ENCODE results near the gene SYNPO2.
"Not testable (repeated sequence)": the region's sequence is repeated elsewhere in the genome, so short reads cannot be mapped to it uniquely, and the experiment has no call there.

The SYNPO2 gene

GRCh38 chr4:119067670-119068360, 179.2 kb downstream of the SYNPO2 start:
- not testable (repeated sequence) for DNase-seq (ENCODE audit: low read depth)

- no peak for DNase-seq (ENCODE audit: low read depth)
Measured at GRCh38 chr4:119068529-119068962, 179.9 kb downstream of the SYNPO2 start.

GRCh38 chr4:119070301-119070700, 181.6 kb downstream of the SYNPO2 start:
- no peak for DNase-seq (ENCODE audit: low read depth)

GRCh38 chr4:119080721-119081541, 192.3 kb downstream of the SYNPO2 start:
- DNase-seq (ENCODE audit: low read depth): no peak

GRCh38 chr4:119081542-119081859, 192.8 kb downstream of the SYNPO2 start:
- DNase-seq (ENCODE audit: low read depth): no peak

GRCh38 chr4:119081943-119082342, 193.3 kb downstream of the SYNPO2 start:
- DNase-seq (ENCODE audit: low read depth): no peak

- DNase-seq (ENCODE audit: low read depth): no peak
Measured at GRCh38 chr4:119082661-119083060, 194.0 kb downstream of the SYNPO2 start.

- no peak for DNase-seq (ENCODE audit: low read depth)
Measured at GRCh38 chr4:119084513-119084912, 195.9 kb downstream of the SYNPO2 start.

GRCh38 chr4:119087121-119087520, 198.5 kb downstream of the SYNPO2 start:
- no peak for DNase-seq (ENCODE audit: low read depth)

- no peak for DNase-seq (ENCODE audit: low read depth)
Measured at GRCh38 chr4:119087656-119088055, 199.0 kb downstream of the SYNPO2 start.

GRCh38 chr4:119093042-119093827, 204.6 kb downstream of the SYNPO2 start:
- DNase-seq (ENCODE audit: low read depth): no peak

- DNase-seq (ENCODE audit: low read depth): no peak
Measured at GRCh38 chr4:119097282-119097900, 208.7 kb downstream of the SYNPO2 start.

- no peak for DNase-seq (ENCODE audit: low read depth)
Measured at GRCh38 chr4:119098306-119098705, 209.7 kb downstream of the SYNPO2 start.

- no peak for DNase-seq (ENCODE audit: low read depth)
Measured at GRCh38 chr4:119099227-119099810, 210.7 kb downstream of the SYNPO2 start.

- no peak for DNase-seq (ENCODE audit: low read depth)
Measured at GRCh38 chr4:119100655-119101054, 212.0 kb downstream of the SYNPO2 start.

GRCh38 chr4:119103263-119103662, 214.6 kb downstream of the SYNPO2 start:
- DNase-seq (ENCODE audit: low read depth): no peak

- DNase-seq (ENCODE audit: low read depth): no peak
Measured at GRCh38 chr4:119104644-119105273, 216.1 kb downstream of the SYNPO2 start.

GRCh38 chr4:119105605-119106004, 217.0 kb downstream of the SYNPO2 start:
- no peak for DNase-seq (ENCODE audit: low read depth)

GRCh38 chr4:119106036-119107000, 217.7 kb downstream of the SYNPO2 start:
- no peak for DNase-seq (ENCODE audit: low read depth)

- no peak for DNase-seq (ENCODE audit: low read depth)
Measured at GRCh38 chr4:119110121-119110520, 221.5 kb downstream of the SYNPO2 start.
